DMS153 (cell line): ENCODE data around the gene GLCE.
"Not testable (repeated sequence)": the region's sequence is repeated elsewhere in the genome, so short reads cannot be mapped to it uniquely, and the experiment has no call there.

Experiments used
- DNase-seq: peaks from one replicate; lab custom pipeline; 2025; lab: John Stamatoyannopoulos, UW

Gene GLCE

DNA sequence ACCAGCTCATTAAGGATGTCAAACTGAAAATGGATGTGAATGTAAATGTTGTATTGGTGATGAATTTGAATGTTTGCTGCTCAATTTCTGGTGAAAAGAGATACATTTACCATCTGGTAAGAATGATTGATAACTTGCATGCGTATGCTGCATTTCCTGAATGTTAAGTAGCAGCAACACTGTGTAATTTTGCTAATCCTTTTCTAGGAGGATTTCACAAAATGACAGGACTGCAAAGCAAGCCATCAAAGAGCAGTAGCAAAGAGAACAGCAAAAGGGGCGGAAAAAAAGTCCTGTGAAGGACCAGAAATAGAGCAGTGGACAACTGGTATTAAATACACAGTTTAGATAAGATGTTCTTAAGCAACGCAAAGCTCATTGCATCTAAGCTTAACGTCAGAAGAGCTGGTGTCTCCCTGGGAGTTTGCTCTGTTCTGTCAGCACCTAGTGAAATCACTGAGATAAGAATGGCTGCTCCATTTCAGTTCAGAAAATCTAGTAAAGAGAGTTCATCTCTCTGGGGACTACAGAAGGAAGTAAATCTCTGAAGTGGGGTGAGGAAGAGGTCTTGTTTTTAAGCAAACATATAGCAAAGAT is 114.7 kb downstream of the GLCE start:
- no peak for DNase-seq

GRCh38 chr15:69275933-69276560 is 115.6 kb downstream of the GLCE start:
- DNase-seq = no peak

DNA sequence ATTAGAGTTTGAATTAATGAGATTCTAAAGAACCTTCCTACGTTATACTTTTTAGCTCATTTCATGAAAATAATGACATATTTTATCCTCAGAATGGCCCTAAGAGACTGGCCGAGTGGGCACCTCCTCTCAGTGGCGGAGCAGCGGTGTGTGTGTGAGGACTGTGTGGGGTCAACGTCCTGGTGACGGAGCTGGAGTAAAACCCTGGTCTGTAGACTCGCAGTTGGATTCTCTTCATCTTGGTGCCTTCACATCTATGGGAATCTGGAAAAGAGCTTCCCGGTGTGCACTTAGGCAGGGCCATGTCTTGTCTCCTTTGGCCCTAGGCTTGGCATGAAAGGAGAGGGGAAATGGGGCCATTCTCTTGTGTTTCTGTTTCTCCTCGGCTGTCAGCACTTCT is 116.9 kb downstream of the GLCE start:
- no peak for DNase-seq

- no peak for DNase-seq
Measured at GRCh38 chr15:69279636-69280035, 119.2 kb downstream of the GLCE start.

GRCh38 chr15:69280783-69281182 is 120.3 kb downstream of the GLCE start:
- DNase-seq = no peak

DNA sequence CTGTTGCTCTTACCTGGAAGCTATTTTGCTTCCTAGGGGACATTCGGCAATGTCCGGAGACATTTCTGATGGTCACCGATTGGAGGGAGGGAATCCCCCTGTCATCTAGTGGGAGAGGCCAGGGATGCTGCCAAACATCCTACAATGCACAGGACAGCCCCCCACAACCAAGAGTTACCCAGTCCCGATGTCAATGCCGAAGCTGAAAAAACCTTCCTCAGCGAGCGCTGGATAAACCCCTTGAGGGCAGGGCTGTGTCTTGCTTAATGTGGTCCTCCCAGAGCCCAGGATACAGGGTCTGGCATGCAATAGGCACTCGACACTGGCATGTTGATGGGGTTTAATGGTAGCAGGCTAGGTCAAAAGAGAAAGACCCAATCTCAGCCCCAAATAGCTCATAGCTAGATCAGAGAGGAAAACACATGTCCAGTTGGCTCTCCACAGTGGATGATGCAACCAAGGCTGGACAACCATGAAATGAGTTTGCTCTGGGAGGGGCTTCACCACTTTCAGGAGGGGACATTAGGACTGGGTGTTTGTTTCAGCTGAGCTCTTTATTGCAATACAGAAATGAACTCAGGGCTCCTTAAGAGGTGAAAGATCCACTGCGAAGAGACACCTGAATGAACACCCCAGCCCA is 121.8 kb downstream of the GLCE start:
- no peak for DNase-seq

- DNase-seq = no peak
Measured at GRCh38 chr15:69285834-69286233, 125.4 kb downstream of the GLCE start.

DNA sequence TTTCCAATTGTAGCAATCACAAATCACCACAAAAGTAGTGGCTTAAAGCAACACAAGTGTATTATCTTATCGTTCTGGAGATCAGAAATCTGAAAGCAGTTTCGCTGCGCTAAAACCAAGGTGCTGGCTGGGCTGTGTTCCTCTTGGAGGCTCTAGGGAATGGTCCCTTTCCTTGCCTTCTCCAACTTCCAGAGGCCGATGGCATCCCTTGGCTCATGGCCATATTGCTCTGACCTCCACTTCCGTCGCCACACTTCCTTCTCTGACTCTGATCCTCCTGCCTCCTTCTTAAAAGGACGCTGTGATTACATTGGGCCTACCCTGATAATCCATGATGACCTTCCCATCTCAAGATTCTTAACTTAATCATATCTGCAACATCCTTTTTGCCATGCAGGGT is 127.6 kb downstream of the GLCE start:
- no peak for DNase-seq

- DNase-seq = no peak
Measured at GRCh38 chr15:69288531-69289341, 128.3 kb downstream of the GLCE start.

GRCh38 chr15:69289342-69290146 is 129.1 kb downstream of the GLCE start:
- DNase-seq = no peak

- no peak for DNase-seq
Measured at GRCh38 chr15:69290346-69291164, 130.1 kb downstream of the GLCE start.

GRCh38 chr15:69291651-69292050 is 131.2 kb downstream of the GLCE start:
- DNase-seq = not testable (repeated sequence)

DNA sequence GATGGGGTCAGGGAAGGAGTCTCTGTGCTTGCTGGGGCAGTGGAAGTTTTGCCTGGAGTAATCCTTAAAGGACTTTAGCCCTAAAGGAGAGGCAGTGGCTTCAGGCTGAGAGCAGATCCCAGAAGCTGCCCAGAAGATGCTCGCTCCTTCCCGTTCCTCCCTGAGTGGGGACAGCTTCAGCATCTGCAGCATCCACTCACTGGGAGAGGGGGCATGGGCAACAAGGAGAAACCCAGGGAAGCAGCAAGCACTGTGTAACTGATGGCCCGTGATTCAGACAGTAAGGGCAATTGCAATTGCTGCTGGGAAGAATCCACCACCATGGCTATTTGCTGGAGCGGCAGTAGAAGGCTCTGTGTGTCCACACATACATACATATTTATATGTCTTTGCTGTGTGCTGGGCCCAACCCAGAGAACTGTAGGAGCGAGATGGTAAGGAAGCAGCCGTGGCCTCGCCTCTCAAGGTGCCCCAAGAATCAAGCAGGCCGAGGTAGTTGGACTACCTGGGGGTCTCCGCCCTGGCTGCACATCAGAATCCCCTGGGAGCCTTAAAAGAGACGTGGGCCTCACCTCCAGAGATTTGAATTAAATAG is 132.5 kb downstream of the GLCE start:
- DNase-seq = no peak

DNA sequence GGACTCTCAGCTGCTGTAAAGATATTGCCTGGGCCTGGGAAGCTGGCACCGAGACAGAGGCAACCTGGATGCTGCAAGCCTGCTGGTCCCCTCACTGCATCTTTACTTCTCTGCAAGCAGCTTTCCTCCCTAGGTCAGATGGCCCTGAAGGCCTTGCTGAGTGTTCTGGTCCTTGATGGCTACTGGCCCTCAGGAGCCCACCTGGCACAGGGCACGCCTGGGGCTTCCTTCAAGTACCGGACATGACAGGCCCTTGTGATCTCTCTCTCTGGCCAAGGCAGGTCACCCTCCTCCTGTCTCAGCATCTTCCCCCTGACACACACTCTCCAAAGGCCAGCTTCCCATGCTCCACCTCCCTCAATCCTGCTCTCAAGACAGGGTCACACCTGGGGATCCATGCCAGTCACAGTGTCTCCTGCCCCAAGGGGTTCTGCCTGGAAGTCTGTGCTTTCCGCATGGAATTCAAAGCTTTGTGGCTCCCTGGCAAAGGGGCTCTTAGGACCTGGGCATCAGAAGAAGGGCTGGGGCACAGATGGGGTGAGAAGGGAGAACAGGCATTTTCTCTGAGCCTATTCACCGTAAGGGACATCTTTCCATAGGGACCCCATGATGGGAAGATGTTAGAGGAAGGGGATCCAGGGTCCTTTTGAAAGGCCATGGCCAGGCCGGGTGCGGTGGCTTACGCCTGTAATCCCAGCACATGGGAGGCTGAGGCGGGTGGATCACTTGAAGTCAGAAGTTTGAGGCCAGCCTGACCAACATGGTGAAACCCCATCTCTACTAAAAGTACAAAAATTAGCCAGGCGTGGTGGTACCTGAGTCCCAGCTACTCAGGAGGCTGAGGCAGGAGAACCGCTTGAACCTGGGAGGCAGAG is 133.5 kb downstream of the GLCE start:
- no peak for DNase-seq

DNA sequence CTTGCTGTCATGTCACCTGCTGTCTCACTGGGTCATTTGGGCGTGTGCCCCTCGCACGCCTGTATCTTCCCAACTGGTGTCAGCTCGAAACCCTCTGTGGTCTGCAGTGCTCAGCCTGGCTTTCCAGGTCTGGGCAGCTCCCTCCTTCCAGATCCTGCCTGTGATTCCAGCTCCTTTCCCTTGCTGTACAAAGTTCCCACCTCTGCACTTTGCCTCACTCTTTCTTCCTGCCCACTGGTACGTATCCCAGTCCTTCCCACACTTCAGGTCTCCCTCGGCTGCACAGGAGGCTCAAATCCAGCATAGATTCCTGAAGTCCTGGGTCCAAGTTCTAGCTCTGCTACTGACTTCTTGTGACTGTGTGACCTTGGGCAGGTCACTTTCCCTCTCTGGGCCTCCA is 136.2 kb downstream of the GLCE start:
- no peak for DNase-seq

DNA sequence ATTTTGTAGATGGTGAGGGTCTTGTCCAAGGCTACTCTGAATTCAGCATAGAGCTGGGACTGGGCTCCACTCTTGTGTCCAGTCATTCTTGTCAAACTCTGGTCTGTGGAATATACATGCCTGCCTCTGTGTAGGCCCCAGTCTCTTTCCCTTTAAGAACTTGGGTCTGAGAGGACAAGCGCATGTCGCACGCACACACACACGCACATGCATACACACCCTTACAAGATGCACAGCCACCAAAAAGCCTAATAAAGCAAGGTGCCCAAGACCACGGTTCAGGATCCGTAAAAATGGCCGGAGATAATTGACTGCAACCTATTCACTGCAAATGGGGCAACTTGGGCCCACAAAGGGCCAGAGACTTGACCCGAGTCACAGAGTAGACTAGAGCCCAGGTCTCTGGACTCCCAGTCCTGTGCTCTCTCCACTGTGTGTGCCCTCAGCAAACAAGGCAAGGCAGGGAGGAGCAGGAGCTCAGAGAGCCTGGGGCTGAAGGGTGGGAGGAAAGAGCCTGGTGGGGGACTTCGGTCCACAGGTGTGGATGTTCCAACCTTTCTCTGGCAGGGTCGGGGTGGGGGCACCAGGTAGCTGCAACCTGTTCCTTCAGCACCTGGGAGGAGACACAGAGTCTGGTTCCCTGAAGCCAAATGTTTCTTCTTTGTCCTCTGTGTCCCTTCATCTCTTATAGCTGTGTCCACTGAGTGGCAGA is 137.4 kb downstream of the GLCE start:
- no peak for DNase-seq

DNA sequence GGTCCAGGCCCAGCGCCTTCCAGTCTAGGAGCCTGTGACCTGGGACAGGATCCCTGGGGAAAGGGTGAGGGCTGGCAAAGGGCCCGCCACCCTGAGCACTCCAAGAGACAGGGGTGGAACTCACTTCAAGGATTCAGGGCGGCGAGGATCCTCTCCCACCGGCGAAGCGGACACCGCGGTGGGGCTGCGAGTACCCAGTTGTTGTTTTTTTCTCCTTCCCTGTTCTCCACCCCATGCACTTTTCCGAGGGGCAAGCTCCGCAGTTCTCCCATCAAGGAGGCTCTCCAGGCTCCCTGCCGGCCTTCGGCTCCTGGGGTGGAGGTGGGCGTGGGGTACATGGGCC is 137.9 kb downstream of the GLCE start:
- DNase-seq = no peak

DNA sequence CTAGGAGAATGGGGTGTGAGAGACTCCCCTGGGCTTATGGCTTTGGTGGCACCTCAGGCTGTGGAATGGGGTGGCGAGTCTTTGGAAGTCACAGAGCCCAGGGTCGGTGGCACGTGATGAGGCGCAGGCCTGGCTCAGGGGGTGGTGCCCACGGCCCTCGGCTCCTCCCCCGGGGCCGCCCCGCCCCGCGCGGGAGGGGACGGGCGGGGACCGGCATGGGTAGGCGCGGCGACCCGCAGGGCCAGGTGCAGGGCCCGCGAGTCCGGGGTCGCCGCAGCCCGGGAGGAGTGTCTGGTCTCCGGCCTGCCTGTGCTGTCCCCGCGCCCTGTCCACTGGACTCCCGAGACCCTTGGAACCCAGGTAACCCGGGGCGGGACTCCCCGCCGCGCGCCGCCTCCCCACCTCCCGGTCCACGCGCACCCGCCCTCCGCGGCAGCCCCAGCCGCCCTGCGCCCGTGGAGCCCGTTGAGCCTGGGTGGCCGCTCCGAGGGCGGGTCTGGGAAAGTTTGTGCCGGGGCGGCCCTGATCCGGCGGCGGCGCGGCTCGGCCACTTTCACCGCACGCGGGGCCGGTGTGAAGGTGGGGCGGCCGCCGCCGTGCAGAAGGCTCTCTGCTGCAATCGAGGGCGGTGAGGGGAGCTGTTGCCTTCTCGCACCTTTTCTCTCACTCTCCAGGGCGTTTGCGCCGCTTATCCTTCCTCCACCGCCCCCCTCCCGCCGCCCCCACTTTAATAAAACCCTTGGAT is 138.4 kb downstream of the GLCE start, which contains the start of gene PAQR5:
Gene PAQR5, plus strand, starts transcription at position 216 of the 745 bp plus-strand sequence. CDS start 61,169 bp downstream, outside the sequence.
- DNase-seq = no peak
